GM18526 (cell line): ENCODE results near the gene PLPP7.
A peak's percentile ranks its signal among the peaks of the same experiment; 100 is the strongest.

Experiments
- POLR2A ChIP-seq: IDR thresholded peaks from 3 replicates; pipeline ENCODE4 v1.6.1; 2011; ENCODE audit not compliant: insufficient read length; ENCODE audit errors: extremely low read depth

Gene PLPP7

DNA sequence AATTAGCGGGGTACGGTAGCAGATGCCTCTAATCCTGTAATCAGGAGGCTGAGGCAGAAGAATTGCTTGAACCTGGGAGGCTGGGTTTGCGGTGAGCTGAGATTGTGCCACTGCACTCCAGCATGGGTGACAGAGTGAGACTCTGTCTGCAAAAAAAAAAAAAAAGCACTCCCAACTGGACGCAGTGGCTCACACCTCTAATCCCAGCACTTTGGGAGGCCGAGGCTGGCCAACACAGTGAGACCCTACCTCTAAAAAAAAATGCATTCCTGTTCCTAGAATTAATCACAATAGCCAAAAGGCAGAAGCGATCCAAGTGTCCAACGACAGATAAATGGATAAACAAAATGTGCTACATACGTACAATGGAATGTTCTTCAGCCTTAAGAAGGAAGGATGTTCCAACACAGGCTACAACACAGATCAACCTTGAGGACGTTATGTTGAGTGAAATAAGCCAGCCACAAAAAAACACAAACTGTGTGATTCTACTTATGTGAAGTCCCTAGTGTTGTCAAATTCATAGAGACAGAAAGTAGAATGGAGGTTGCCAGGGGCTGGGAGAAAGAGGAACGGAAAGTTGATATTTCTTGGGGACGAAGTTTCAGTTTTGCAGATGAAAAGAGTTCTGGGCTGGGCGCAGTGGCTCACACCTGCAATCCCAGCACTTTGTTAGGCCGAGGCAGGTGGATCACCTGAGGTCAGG, 27.0 kb upstream of the PLPP7 start:
- no peak for TF ChIP-seq POLR2A

DNA sequence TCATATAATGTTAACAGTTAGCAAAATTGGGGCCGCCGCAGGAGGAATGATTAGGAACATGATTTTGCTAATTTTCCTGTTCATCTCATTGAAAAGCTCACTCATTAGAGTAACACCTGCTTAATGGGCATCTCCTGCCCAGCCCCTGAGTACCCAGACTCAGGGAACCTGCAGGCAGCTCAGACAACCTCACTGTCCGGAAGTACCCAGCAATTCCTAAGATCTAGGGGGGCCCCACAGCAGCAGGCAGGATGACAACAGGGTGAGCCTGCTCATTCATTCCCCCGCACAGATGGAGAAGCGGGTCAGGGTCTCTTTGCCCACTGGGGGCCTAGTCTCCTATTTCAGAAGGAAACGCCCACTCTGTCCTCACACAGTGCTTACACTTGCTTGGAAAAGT, 25.8 kb upstream of the PLPP7 start:
- TF ChIP-seq POLR2A: no peak

DNA sequence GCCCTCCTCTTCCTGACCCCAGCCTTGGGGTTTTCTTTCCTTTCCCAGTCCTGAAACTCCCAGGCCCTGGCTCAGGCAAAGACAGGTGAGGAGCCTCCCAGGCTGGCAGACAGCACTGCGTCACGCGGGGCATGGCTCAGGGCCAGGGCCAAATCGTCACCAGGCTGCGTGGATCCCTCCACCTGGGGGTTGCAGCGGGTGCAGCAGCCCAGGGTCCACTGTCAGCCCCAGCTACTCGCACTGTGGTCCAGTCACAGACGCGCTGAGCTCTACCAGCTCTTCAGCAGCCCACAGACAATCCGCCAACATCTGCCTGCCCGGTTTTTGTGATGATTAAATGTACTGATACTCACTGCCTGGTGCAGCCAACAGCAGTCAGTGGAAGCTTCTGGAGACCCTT, 25.3 kb upstream of the PLPP7 start:
- no peak for TF ChIP-seq POLR2A

DNA sequence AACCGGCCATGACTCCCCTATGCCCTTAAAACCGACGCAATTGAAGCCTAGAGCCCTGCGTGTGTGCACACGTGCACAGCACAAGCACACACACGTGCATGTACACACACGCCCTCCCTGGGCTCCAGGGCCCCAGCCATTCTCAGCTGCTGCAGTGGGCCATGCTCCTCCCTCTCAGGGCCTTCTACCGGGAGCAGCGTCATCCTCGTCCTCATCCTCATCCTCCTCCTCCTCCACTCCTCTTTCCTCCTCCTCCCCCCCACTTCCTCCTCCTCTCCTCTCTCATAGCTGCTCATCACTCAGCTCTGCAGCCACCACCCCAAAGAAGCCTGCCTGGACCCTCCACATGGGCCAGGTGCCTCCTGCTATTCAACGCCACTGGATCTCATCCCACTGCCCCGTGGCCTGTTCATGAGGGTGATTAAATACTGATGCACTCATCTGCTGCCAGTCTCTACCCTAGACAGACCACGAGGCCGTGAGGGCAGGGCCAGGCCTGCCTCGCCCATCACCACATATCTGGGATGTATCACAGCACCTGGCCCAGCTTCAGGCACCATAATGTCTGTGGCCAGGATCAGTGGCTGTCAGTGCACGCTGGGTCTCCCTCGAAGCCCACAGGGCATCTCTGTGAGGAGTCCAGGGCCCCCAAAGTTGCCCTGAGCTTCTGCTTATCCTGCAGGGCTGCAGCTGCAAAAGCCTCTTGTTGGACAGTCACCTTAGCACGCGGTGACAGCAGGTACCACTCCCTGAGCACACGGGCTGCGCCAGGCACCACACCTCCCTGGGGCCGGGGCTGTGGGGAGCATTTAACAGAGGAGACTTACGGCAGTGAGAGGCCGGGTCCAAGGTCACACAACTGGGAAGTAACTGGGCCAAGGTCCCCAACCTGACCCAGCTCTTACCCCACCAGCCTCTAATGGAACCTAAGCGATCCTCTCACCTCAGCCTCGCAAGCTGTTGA, 23.0 kb upstream of the PLPP7 start:
- TF ChIP-seq POLR2A: no peak

DNA sequence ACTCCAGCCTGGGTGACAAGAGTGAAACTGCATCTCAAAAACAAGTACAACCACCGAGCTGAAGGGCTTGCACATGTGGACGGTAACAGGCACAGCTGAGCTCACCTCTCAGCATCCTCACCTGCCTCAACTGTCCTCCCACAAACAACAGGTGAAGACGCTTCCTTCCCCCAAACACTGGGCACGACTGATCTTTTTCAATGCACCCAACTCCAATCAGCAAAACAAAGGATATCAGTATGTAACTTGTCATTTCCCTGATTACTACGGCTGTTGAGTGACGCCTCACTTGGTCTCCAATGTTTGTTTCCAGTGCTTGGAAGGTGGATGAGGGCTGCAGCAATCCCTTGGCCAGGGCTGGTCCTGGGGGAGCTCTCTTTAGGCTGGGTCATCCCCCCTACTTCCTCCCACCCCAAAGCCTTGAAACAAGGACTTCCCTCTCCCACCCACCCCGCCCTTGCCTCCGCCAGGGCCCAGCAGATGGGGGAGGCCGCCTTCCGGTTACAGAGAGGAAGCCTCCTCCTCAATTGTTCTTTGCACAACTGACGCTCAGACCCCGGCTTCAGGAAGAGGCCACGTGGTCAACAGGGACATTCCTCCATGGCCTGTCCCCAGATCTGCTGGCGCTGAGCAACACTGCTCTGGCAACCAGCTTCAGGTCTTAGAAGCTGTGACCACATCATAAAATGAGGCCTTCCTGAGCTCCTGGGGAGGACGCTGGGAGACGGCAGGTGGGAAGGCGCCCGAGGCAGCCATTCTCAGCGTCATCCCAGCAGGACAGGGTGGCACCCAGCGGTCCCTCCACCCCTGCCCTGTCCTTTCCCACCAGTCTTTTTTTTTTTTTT, 19.1 kb upstream of the PLPP7 start:
- peak; percentile 48 for TF ChIP-seq POLR2A

DNA sequence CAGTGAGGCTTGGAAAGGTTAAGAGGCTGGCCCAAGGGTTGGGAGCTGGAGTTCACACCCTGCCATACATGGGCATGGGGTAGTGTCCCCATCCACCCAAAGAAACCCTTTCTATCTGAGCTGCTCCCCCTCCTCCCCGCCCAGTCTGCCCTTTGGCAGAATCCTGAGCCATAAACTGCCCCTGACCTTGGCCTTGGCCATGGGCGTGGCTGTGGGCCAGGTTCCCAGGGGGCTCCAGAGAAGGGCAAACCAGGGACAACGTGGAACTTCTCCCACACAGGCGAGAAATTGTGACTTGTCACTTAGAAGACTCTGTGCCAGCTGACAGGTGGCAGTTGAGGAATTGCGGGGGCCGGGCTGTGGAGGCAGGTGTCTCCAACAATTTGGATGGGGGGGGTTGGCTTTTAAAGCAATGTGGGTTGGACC, 18.0 kb upstream of the PLPP7 start:
- no peak for TF ChIP-seq POLR2A

DNA sequence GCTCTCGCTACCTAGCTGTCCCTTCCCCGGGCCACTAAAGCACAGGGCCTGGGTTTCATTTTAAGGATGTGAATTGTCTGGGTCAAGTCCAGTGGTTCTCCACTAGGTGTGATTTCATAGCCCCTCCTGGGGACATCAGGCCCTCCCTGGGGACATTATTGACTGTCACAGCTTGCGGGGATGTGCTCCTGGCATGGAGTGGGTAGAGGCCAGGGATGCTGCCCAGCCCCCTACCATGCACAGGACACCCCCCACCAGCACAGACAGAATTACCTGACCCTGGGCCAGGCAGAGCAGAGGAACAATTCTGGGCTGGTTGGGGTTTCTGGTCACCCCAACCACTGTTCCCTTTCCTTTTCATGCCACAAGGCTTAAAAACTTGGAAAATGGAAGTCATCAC, 17.3 kb upstream of the PLPP7 start:
- no peak for TF ChIP-seq POLR2A

DNA sequence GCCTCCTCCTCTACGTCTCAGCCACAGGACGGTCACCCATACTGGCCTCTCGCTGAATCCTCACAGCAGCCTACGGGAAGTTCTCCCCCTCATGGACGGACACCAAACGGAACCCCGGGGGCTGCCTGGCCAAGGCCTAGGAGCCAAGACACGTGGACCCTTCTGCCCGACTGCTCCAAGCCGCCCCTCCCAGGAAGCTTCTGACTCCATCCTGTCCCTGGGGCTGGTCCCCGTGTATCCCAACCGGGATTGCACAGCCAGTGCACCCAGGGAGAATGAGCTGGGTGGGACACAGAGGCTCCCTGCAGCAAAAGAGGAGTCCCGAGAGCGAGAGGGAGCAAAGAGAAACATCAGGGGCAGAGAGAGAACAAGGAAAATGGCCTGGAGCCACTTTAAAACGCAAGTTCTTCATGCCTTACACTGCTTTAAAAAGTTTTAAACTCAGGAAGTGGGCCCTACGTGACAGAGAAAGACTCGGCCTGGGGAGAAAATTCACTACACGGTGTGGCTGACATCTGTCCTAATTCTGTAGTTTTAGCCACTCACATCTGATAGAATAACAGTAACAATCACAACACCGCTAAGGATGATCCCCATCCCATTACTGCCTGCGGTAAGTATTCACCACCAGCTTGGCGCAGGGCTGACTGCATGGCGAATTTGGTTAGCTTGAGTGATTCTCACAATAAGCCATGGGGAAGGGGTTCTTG, 16.2 kb upstream of the PLPP7 start:
- no peak for TF ChIP-seq POLR2A

DNA sequence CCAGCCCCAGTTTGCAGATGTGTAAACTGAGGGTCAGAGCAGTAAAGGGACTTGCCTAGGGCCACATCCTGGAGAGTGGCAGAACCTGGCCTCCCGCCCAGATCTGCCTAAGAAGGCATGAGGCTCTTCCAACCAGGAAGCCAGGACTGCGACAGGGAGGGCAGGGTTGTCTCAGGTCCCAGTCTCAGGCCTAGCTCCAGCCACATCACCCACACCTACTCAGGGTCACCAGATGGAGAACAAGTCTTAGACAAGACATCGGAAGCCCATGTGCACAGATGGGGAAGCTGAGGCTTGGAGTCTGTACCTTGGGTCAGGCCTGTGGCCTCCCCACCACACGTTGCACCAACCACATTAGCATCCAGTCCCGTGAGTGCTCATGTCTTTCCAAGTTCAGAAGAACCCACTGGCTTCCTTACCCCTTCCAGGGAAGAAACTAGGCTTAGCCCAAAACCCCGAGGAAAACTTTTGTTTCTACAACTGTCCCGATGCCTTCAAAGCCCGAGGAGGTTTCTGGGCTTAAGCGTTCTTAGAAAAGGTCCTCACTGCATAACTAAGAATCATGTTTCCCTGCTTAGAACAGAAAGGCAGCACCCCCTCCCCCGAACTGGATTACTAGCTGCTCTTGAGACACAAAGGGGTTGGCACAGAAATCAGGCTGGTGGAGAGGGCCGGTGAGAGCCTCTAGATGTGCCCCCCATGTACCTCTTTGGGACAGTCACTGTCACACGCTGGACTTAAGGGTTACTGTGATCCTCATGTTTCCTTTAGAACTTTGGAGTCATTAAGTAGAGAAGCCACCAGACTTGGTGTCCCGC, 15.5 kb upstream of the PLPP7 start:
- no peak for TF ChIP-seq POLR2A

DNA sequence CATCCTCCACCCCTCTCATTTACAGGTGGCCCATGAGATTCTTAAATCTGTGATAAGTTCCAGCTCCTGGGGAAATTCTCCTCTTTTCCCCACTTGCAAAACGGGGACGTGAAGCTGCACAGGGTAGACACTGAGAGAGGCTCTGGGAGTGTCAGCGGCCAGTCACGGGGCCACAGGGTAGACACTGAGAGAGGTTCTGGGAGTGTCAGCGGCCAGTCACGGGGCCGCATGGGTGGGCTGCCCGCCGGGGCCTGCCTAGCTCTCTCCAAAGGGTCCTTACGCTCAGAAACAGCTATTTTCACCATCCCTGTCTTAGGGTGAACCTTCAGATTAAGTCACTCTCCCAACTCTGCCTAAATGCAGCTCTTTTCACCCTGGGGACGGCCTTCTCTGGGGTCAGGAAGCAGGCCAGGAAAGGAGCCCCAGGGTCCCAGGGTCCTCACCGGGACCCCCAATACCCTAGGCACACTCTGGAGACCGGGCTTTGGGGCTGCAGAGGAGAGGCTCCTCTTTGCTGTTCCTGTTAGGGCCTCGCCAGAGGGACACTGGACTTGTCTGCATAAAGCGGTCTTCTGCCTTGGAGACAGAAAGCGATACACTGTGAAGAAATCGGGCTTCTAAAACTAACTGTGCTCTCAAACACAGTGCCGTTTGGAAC, 14.7 kb upstream of the PLPP7 start:
- TF ChIP-seq POLR2A: no peak

DNA sequence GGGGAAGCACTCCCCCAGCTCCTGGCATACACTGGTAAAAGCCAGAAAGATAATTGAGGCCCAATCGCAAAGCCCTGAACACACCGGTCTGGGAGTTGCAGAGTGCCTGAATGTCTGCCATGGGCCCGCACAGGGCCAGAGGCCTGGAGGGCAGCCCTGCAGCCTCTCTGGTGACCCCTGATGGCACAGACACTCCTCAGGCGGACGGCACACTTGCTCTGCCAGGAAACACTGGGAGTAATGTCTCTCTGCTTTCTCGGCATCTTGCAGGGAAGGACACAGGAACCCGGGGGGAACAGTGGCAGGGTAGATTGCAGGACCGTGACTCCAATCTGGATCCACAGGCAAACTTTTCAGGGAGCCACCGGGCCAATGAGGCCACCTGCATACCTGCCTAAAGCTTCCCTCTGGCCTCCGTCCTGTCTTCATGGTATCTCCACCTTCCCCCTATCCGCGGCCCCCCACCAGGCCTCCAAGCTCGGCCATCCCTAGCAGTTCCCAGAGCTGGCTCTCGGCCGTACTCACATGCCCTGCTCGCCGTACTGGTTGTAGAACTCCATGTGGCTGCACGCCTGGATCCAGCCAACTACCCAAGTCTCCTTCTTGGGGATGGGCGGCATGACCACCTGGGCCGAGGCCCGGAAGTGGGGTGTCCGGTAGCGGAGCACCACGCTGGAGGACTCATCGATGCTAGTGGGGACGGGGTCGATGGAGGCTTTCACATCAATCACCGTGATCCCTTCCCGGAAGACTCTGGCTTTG, 14.0 kb upstream of the PLPP7 start:
- TF ChIP-seq POLR2A: peak; percentile 44

DNA sequence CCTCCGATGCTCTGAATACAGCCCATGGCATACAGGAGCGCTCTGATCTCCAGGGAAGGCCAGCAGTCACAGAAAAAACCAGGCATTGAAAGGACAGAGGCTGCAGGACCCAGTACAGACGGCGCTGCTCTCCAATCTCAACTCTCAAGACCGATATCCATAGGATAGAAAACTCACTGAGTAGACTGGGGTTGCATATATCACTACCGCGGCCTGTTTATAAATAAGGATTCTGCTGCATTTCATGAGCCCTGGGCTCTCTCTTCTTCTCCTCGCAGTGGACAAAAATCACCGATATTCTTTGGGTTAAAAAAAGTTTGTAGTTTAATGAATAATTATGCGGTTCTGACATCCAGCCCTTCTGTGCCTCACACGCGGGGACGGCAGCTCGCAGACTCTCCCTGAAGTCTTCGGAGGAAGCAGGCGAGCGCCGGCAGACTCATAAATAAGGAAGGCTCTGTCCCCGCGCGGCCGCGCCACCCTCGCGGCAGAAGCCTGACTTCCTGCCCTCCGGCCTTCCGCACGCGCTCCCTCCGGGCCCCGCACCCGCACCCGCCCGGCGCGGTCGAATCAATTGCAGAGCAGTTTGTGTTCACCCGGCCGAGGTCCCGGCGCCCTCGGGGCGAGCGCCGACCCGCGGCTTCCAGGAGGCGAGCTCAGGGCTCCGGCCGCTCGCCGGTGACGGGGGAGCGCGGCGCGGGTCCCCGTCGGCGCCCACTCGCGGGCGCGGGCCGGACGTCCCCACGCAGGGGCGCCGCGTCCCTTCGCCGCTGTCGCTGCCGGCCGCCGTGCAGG, 13.2 kb upstream of the PLPP7 start, which contains the start of gene FAM78A:
TSS of gene FAM78A (minus strand) at position 417 of the 795 bp plus-strand sequence. CDS start at position 86, 331 bp downstream.
- peak; percentile 11 for TF ChIP-seq POLR2A
